ENCODE measurements around the gene REG3A.

Gene REG3A

DNA sequence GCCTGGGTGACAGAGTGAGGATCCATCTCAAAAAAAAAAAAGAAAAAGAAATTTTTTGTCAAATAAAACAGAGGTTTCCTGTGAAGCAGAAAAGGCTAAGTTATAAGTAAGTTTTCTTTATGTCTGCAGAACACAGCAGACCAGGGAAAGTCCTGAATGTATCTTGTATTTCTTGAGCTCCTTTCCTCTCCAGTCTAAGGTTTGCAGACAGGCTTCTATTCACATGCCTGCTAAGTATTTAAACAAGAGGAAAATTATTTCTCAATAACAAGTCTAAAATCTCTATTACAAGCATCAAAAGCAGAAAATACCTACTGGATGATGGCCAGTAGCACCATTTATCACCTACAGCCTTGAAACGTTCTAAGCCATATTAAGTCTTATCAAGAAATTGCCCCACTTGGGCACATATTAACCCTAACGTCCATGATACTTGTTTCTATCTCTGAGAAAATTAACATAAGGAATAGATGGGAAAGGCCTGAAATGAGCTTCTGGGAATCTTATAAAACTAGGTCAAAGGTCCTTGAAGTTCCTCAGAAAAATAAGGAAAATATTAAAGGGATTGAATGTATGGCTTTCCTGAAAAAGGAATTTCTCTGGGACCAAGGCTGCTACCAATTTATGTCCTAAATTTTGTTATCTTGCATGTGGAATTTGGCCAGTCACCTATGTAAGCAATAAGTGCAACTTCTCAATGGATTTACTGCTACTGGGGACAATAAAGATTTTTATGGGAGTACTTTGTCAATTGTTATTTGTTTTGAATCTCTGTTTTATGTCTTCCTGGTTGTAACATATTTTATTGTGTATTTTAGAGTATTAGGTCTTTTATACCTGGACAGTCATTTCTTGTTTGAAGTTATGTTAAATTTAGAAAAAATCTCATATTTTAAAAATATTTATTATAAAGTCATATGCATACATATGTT lies 42.3 kb downstream of the REG3A start:
- DNase-seq = no peak

DNA sequence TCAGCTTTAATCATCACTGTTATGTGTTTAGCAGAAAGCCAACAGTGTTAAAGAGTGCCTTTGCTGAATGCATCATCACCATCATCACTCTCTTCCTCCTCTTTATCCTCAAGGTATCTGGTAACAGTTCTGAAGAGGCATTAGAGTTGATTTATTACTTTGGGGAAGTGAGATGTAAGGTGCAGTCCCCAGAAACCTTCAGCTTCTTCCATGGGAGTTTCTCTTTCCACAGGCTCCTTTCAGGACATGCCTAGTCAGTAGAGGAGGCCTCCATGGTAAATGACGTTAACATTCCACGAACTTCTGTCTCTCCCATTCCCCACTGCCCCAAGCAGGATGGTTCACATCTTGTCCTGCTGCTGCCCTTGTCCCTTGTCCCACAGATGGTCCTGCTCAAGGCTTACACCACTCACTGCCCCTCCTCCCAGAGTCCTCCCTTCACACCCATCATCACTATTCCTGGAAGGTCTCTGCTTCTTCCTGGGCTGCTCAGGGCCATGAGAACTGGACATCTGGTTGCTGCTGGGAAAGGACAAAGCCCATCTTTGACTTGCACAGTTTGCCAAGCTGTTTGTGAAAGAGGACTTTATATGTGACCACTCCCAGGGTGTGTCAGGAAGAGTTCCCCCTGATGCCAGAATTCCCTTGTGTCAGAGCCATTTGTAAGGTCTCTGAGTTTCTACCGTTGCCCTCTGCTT lies 44.6 kb downstream of the REG3A start:
- no peak for DNase-seq

- DNase-seq = no peak
These were observed 47.3 kb downstream of the REG3A start for GRCh38 chr2:79112269-79112668.
